HT1080 (cell line): Measurements from ENCODE around the gene GNB4. TPM values are rescaled to one million over a fixed set of nuclear protein-coding genes. Genes with fewer than 3 reads are reported as not detected.

Source experiments
- DNase-seq: peaks from one replicate; pipeline ENCODE4 v3.0.0-alpha.2; 2015; ENCODE audit warnings: low read depth
- small RNA-seq: library from RNA; depleted of rRNA; stranded (forward); fragments of <200 nt; gene quantifications from one replicate; pipeline ENCODE3, GENCODE V24; 2014
- total RNA-seq: library from RNA; depleted of rRNA; stranded (reverse); fragments of >200 nt; shearing (Covaris generic); gene quantifications from 2 replicates; pipeline ENCODE4 v1.2.3, GENCODE V29; 2014; rRNA removed

Gene GNB4
- total RNA-seq, 1 experiment from 2014 or later = 61.1 TPM

- DNase-seq = no peak
Observed at GRCh38 chr3:179369621-179370020, 81.6 kb downstream of the GNB4 start.

DNA sequence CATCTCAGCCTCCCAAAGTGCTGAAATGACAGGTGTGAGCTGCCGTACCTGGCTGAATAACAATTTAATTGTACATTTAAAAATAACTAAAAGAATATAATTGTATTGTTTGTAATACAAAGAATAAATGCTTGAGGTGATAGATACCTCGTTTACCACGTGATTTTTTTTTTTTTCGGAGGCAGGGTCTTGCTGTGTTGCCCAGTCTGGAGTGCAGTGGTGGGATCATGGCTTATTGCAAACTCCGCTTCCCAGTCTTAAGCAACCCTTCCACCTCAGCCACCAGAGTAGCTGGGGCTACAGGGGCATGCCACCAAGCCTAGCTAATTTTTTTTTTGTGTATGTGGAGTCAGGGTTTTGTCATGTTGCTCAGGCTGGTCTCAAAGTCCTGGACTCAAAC is 87.9 kb downstream of the GNB4 start:
- DNase-seq = no peak

DNA sequence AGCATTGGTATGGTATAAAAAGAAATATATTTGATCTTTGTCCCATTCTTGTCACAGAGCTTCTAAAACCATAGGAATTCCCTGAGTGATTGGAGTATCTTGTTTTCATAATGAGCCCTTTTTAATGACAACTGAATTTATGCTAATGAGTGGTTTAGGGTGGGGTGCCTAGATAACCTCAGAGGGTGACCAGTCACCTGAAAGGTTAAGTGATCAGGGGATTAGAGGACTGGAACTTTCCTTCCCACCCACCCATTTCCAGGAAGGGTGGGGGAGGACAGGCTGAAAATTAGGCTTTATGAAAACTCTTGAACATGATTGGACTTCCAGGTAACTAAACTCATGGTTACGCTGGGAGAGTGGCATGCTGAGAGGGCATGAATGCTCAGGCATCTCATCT is 95.3 kb downstream of the GNB4 start:
- no peak for DNase-seq

DNA sequence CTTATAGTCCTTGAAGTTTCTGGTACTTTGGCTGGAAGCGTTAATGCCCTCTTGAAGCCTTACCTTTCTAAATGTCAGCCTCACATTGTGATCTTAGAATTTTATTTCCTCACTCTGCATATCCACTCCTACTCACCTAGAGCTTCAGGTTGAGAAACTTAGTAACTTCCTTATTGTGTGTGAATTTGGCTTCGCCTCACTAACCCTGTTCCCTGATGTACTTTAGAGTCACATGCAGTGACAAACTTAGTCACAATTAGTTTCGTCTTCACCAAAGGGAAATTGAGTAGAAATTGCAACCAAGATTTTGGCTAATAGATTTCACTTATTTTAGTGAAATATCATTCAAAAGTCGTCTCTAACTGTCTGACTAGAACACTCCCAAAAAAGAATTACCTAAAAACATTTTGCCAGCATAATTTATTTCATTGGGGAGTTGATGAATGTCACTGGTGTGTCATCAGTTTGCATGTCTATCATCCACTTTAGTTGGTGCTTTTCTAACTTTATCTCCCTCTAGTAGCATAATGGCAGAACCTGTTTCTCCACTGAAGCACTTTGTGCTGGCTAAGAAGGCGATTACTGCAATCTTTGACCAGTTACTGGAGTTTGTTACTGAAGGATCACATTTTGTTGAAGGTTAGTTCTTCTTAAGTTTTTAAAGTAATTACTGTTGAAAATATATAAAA is 102.8 kb downstream of the GNB4 start:
- DNase-seq = no peak

- DNase-seq = peak; percentile 98
Observed at GRCh38 chr3:179347345-179348194, 103.7 kb downstream of the GNB4 start, which contains the start of gene MFN1. Gene MFN1, plus strand, starts transcription at chr3:179347709. Its CDS starts 1,143 bp downstream, at chr3:179348852.

Small RNAs within 50 kb of the gene (small RNA-seq; reads per million reads assigned to genes)
- not detected for gene AC007620.1

Other genes with a start within 250 kb of the GNB4 start
- 0.23 and 0.45 TPM in 2 replicates for gene KCNMB3, start 200.4 kb downstream of the GNB4 start, total RNA-seq
- 102 and 105 TPM in 2 replicates for gene ZNF639, start 128.4 kb downstream of the GNB4 start, total RNA-seq
- 45.8 and 46.3 TPM in 2 replicates for gene MFN1, start 103.8 kb downstream of the GNB4 start, total RNA-seq
- 135 and 170 TPM in 2 replicates for gene ACTL6A, start 111.5 kb upstream of the GNB4 start, total RNA-seq
- gene MRPL47, start 153.2 kb upstream of the GNB4 start, total RNA-seq = 146 and 148 TPM in 2 replicates
- 244 and 296 TPM in 2 replicates for gene NDUFB5, start 153.3 kb upstream of the GNB4 start, total RNA-seq
- 18.2 and 19.0 TPM in 2 replicates for gene USP13, start 201.6 kb upstream of the GNB4 start, total RNA-seq